Liver (tissue), 9 donors: ENCODE data around the gene RAI1. TPM values are rescaled to one million over a fixed set of nuclear protein-coding genes. Genes with fewer than 3 reads are reported as not detected.

ENCODE experiments used
- DNase-seq: peaks from one replicate; pipeline ENCODE4 v3.0.0-alpha.2; 2017; ENCODE audit warnings: low spot score
- H3K27ac ChIP-seq, 2 donors: one replicate each; pipeline ENCODE4 v1.7.0; 2013; ENCODE audit warnings: inconsistent platforms in 2 of 2, low read length in 2 of 2, control low read depth in 1 of 2, low read depth in 1 of 2, mild to moderate bottlenecking in 1 of 2
- H3K27me3 ChIP-seq, 4 donors: one replicate each; pipeline versions ENCODE4 v1.6.1 to v1.7.0; 2013; ENCODE audit warnings: low read length in 3 of 4, inconsistent platforms in 1 of 4, mild to moderate bottlenecking in 1 of 4, moderate library complexity in 1 of 4; ENCODE audit not compliant: control insufficient read depth in 4 of 4, insufficient read depth in 4 of 4
- H3K36me3 ChIP-seq, 4 donors: one replicate each; pipeline versions ENCODE4 v1.6.1 to v1.7.0; 2013; ENCODE audit warnings: low read length in 3 of 4, mild to moderate bottlenecking in 3 of 4, low read depth in 1 of 4, moderate library complexity in 1 of 4; ENCODE audit not compliant: control insufficient read depth in 4 of 4, insufficient read depth in 3 of 4
- H3K4me1 ChIP-seq, 4 donors: one replicate each; pipeline versions ENCODE4 v1.6.1 to v1.7.0; 2013; ENCODE audit warnings: low read length in 3 of 4, mild to moderate bottlenecking in 3 of 4, moderate library complexity in 1 of 4; ENCODE audit not compliant: control insufficient read depth in 4 of 4, insufficient read depth in 4 of 4
- H3K4me3 ChIP-seq, 3 donors: one replicate each; pipeline versions ENCODE4 v1.6.1 to v1.7.0; 2013; ENCODE audit warnings: low read length in 3 of 3, control low read depth in 1 of 3, low read depth in 1 of 3, mild to moderate bottlenecking in 1 of 3
- H3K9ac ChIP-seq, 2 donors: one replicate each; pipeline ENCODE4 v1.7.0; 2013; ENCODE audit warnings: low read length in 2 of 2, mild to moderate bottlenecking in 2 of 2, moderate library complexity in 2 of 2, control low read depth in 1 of 2, low read depth in 1 of 2
- H3K9me3 ChIP-seq, 4 donors: one replicate each; pipeline versions ENCODE4 v1.6.1 to v1.7.0; 2013; ENCODE audit warnings: low read length in 3 of 4; ENCODE audit not compliant: control insufficient read depth in 4 of 4
- EGR1 ChIP-seq, 2 donors: IDR thresholded peaks; 2 replicates each; pipeline ENCODE4 v1.6.1; 2016 to 2018; ENCODE audit warnings: antibody characterized with exemption in 2 of 2, low read depth in 2 of 2
- FOXA1 ChIP-seq: IDR thresholded peaks from 2 replicates; pipeline ENCODE4 v1.6.1; 2016; ENCODE audit warnings: antibody characterized with exemption
- GABPA ChIP-seq, 2 donors: IDR thresholded peaks in 1 of 2; conservative IDR thresholded peaks in 1 of 2; 2 replicates each; pipeline ENCODE4 v1.6.1; 2016; ENCODE audit warnings: antibody characterized with exemption in 2 of 2, mild to moderate bottlenecking in 1 of 2, moderate library complexity in 1 of 2
- HNF4G ChIP-seq: IDR thresholded peaks from 2 replicates; pipeline ENCODE4 v1.6.1; 2016; ENCODE audit warnings: antibody characterized with exemption
- JUND ChIP-seq, 2 donors: IDR thresholded peaks; 2 replicates each; pipeline ENCODE4 v1.6.1; 2016; ENCODE audit warnings: antibody characterized with exemption in 2 of 2
- MAX ChIP-seq: IDR thresholded peaks from 2 replicates; pipeline ENCODE4 v1.6.1; 2016; ENCODE audit warnings: antibody characterized with exemption
- RAD21 ChIP-seq, 2 donors: IDR thresholded peaks; 2 replicates each; pipeline ENCODE4 v1.6.1; 2016; ENCODE audit warnings: antibody characterized with exemption in 2 of 2, mild to moderate bottlenecking in 2 of 2
- REST ChIP-seq: IDR thresholded peaks from 2 replicates; pipeline ENCODE4 v1.6.1; 2016; ENCODE audit warnings: antibody characterized with exemption, mild to moderate bottlenecking
- RXRA ChIP-seq, 2 donors: IDR thresholded peaks; 2 replicates each; pipeline ENCODE4 v1.6.1; 2017 to 2018; ENCODE audit warnings: antibody characterized with exemption in 2 of 2, mild to moderate bottlenecking in 1 of 2
- TAF1 ChIP-seq: conservative IDR thresholded peaks from 2 replicates; pipeline ENCODE4 v1.6.1; 2016; ENCODE audit warnings: antibody characterized with exemption, mild to moderate bottlenecking
- YY1 ChIP-seq: IDR thresholded peaks from 2 replicates; pipeline ENCODE4 v1.6.1; 2016; ENCODE audit warnings: antibody characterized with exemption, mild to moderate bottlenecking
- ZBTB33 ChIP-seq: IDR thresholded peaks from 2 replicates; pipeline ENCODE4 v1.6.1; 2016; ENCODE audit warnings: antibody characterized with exemption
- WGBS: extraction: QIAGEN DNeasy Blood & Tissue Kit; methylation state at CpG from one replicate; pipeline ENCODE4 v1.1.7; 2013; 5-methylcytosine and 5-hydroxymethylcytosine counted together
- polyA plus RNA-seq, 2 donors: library from polyadenylated mRNA; stranded (reverse) in 1 of 2; unstranded in 1 of 2; fragments of 200-250 nt in 1 of 2; fragments of >200 nt in 1 of 2; fragmentation: Nextera tagmentation in 1 of 2; extraction: Ambion mirVana in 1 of 2; gene quantifications; one replicate each; pipeline versions ENCODE4 v1.2.1 to v1.2.3, GENCODE V29; 2013 to 2015
- total RNA-seq, 2 donors: library from RNA; depleted of rRNA; stranded (reverse); fragments of >200 nt; gene quantifications; one replicate each; pipeline ENCODE4 v1.2.3, GENCODE V29; 2014
- TF ChIP-seq, protein P1 (sequence below): IDR thresholded peaks from 2 replicates; pipeline ENCODE4 v1.6.1; 2016; ENCODE audit warnings: antibody characterized with exemption
- TF ChIP-seq, protein P2 (sequence below): fragments of 150-350 bp; IDR thresholded peaks from 2 replicates; pipeline ENCODE4 v1.5.1; 2017; ENCODE audit warnings: improper control_type of control experiment, low read depth, low read length; ENCODE audit not compliant: missing input control
- donor health status: healthy.
- donor health status: healthy.
- donor health status: healthy.
- donor health status: healthy.
- donor health status: healthy.

RAI1 gene
- total and polyA plus RNA-seq, 4 donors = 0.57 to 7.6 (median 5.3) TPM

DNA sequence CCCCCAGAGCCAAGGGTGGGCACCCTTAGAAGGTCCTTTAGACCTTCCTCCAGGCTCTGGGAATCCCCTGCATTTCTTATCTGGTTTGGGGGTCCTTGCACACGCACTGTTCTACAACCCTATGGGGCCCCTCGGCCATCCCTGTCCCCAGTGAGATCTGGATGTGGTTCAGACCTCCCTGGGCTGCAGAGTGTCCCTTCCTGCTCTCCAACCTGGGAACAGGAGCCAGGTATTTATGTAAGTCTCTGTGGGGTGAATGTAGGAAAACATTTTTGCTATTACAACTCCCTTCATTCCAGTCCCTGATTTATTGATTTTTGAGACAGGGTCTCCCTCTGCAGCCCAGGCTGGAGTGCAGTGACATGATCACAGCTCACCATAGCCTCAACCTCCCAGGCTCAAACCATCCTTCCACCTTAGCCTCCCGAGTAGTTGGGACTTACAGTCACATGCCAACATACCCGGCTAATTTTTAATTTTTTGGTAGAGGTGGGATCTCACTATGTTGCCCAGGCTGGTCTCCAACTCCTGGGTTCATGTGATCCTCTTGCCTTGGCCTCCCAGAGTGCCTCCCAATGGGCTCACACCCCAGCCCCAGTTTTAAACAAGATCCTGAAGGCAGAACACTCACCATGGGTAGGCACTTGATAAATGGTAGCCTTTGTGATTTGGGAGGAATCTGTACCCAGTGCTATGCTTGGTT, 61.6 kb downstream of the RAI1 start:
- 83% methylated on average over 4 of the region's 4 CpGs for WGBS
- H3K36me3 ChIP-seq = peaks cover 0 to 2% (median 0%) of the 10 kb centered on the region in 4 donors

GRCh38 chr17:17743391-17744112, 62.3 kb downstream of the RAI1 start:
- H3K4me3 ChIP-seq = no peak overlapping the region
- WGBS = 94% methylated on average over 14 of the region's 14 CpGs
- no peak for DNase-seq
- H3K9me3 ChIP-seq = no peaks in the 10 kb centered on the region
- TF ChIP-seq ZBTB33 (no peak), RAD21 (IDR thresholded peaks at IDR 0.05) (no peak), GABPA (IDR thresholded peaks at IDR 0.05 in 1 of 2, conservative IDR thresholded peaks at IDR 0.05 in 1 of 2) (no peak), RXRA (IDR thresholded peaks at IDR 0.05) (no peak)
- no peaks in the 10 kb centered on the region for H3K27me3 ChIP-seq
- H3K4me1 ChIP-seq = peaks cover 0 to 8% (median 4%) of the 10 kb centered on the region in 4 donors
- no peak overlapping the region for H3K27ac ChIP-seq
- H3K9ac ChIP-seq = no peak overlapping the region
- peaks cover 0 to 2% (median 0%) of the 10 kb centered on the region in 4 donors for H3K36me3 ChIP-seq

More for the DNA sequence above, 61.6 kb downstream of the RAI1 start:
- DNase-seq = no peak
- Histone ChIP-seq H3K9ac (no peak overlapping the region), H3K4me1 (peaks cover 0 to 8% (median 5%) of the 10 kb centered on the region in 4 donors), H3K9me3 (no peaks in the 10 kb centered on the region), H3K4me3 (no peak overlapping the region), H3K27ac (no peak overlapping the region), H3K27me3 (no peaks in the 10 kb centered on the region)
- TF ChIP-seq HNF4G = no peak
- no peak for TF ChIP-seq TAF1
- TF ChIP-seq MAX = no peak
- no peak for TF ChIP-seq GABPA (IDR thresholded peaks at IDR 0.05 in 1 of 2, conservative IDR thresholded peaks at IDR 0.05 in 1 of 2)
- TF ChIP-seq, protein P1, sequence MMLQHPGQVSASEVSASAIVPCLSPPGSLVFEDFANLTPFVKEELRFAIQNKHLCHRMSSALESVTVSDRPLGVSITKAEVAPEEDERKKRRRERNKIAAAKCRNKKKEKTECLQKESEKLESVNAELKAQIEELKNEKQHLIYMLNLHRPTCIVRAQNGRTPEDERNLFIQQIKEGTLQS = no peak
- no peak for TF ChIP-seq RXRA (IDR thresholded peaks at IDR 0.05)
- no peak for TF ChIP-seq FOXA1
- TF ChIP-seq YY1 = no peak
- TF ChIP-seq, protein P2, sequence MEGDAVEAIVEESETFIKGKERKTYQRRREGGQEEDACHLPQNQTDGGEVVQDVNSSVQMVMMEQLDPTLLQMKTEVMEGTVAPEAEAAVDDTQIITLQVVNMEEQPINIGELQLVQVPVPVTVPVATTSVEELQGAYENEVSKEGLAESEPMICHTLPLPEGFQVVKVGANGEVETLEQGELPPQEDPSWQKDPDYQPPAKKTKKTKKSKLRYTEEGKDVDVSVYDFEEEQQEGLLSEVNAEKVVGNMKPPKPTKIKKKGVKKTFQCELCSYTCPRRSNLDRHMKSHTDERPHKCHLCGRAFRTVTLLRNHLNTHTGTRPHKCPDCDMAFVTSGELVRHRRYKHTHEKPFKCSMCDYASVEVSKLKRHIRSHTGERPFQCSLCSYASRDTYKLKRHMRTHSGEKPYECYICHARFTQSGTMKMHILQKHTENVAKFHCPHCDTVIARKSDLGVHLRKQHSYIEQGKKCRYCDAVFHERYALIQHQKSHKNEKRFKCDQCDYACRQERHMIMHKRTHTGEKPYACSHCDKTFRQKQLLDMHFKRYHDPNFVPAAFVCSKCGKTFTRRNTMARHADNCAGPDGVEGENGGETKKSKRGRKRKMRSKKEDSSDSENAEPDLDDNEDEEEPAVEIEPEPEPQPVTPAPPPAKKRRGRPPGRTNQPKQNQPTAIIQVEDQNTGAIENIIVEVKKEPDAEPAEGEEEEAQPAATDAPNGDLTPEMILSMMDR = no peak

DNA sequence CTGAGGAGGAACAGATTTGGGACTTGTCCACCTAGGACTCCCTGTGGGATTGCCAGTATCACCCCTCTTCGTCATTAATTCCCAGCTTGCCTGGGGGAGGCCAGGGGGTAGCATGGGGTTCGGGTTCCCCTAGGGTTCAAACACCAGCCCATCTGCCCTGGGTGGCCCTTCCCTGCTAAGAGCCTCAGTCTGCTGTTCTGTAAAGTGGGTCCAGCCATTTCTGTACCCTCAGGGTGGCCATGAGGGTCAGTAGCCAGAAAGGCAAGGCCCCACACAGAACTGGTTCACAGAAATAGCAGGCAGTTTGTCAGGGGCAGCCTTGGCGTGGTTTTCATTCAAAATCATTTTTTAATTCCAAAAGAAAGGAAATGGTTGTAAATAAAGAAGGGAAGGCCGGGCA, 62.9 kb downstream of the RAI1 start:
- Histone ChIP-seq H3K27me3 (no peaks in the 10 kb centered on the region), H3K9ac (no peak overlapping the region), H3K4me1 (peaks cover 0 to 8% (median 3%) of the 10 kb centered on the region in 4 donors), H3K36me3 (peaks cover 0 to 2% (median 0%) of the 10 kb centered on the region in 4 donors), H3K9me3 (no peaks in the 10 kb centered on the region), H3K27ac (no peak overlapping the region), H3K4me3 (no peak overlapping the region)
- TF ChIP-seq REST (no peak), EGR1 (IDR thresholded peaks at IDR 0.05; ENCODE audit: low read depth in 2 of 2) (no peak), GABPA (IDR thresholded peaks at IDR 0.05 in 1 of 2, conservative IDR thresholded peaks at IDR 0.05 in 1 of 2) (no peak), YY1 (no peak), TAF1 (no peak), JUND (IDR thresholded peaks at IDR 0.05) (no peak), FOXA1 (no peak)
- TF ChIP-seq, protein P2 = no peak
- 98% methylated on average over 4 of the region's 4 CpGs for WGBS
- DNase-seq = no peak
